ENCODE data around the gene SP110.
"Not testable (repeated sequence)": the region's sequence is repeated elsewhere in the genome, so short reads cannot be mapped to it uniquely, and the experiment has no call there.

DNA sequence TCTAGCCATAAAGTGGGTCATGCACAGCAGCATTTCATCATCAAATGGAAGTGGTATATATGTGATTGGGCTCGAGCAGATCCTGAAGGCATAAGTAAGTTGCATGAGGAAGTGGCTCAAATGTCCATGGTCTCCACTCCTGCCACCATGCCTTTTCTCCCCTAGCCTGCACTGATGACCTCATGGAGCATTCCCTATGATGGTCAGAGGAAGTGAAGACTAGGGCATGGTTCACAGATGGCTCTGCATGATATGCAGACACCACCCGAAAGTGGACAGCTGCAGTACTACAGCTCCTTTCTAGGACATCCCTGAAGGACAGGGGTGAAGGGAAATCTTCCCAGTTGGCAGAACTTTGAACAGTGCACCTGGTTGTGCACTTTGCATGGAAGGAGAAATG is 99.4 kb downstream of the SP110 start:
- TF ChIP-seq, protein P1, sequence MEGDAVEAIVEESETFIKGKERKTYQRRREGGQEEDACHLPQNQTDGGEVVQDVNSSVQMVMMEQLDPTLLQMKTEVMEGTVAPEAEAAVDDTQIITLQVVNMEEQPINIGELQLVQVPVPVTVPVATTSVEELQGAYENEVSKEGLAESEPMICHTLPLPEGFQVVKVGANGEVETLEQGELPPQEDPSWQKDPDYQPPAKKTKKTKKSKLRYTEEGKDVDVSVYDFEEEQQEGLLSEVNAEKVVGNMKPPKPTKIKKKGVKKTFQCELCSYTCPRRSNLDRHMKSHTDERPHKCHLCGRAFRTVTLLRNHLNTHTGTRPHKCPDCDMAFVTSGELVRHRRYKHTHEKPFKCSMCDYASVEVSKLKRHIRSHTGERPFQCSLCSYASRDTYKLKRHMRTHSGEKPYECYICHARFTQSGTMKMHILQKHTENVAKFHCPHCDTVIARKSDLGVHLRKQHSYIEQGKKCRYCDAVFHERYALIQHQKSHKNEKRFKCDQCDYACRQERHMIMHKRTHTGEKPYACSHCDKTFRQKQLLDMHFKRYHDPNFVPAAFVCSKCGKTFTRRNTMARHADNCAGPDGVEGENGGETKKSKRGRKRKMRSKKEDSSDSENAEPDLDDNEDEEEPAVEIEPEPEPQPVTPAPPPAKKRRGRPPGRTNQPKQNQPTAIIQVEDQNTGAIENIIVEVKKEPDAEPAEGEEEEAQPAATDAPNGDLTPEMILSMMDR (conservative IDR thresholded peaks at IDR 0.05; ENCODE audit: low read depth, low read length) = not testable (repeated sequence)
- not testable (repeated sequence) for TF ChIP-seq EZH2phosphoT487 (IDR thresholded peaks at IDR 0.05; ENCODE audit: borderline replicate concordance, low read length)

Data from PC-3 (cell line).